IMR-90 (cell line): ENCODE data around the gene CEP128. TPM values are rescaled to one million over a fixed set of nuclear protein-coding genes. Genes with fewer than 3 reads are reported as not detected.

Experiments used
- ATAC-seq: fragments of 200-7000 bp; cut with Tn5 transposase; 2 replicates; pipeline ENCODE4 v1.9.1; 2020; ENCODE audit warnings: low read depth, mild to moderate bottlenecking, moderate library complexity
- BruUV-seq: library from RNA; stranded (reverse); fragments of 400-500 nt; replicated peaks from 2 replicates; lab custom pipeline; 2021; lab: Mats Ljungman, UMichigan
- CTCF ChIA-PET: fragments of 300-600 bp; formaldehyde crosslinking; extraction: SDS; loops from one replicate; lab custom pipeline; 2021; ENCODE audit warnings: antibody characterized with exemption; lab: Yijun Ruan, JAX
- POLR2A ChIA-PET: fragments of 300-600 bp; sonication (Branson Sonifier 250); formaldehyde crosslinking; loops from one replicate; lab custom pipeline; 2022; ENCODE audit warnings: antibody characterized with exemption; ENCODE audit not compliant: unreplicated experiment; lab: Charles Lee
- DNase-seq: peaks from one replicate; pipeline ENCODE4 v3.0.0; 2013
- H2AFZ ChIP-seq: replicated peaks from 2 replicates; pipeline ENCODE3; 2013; ENCODE audit warnings: low read length, mild to moderate bottlenecking; ENCODE audit not compliant: poor library complexity
- H2AK5ac ChIP-seq: 2 replicates; pipeline ENCODE4 v1.6.1; 2013; ENCODE audit warnings: low read depth, low read length, inconsistent platforms
- H2AK9ac ChIP-seq: replicated peaks from 2 replicates; pipeline ENCODE3; 2013; ENCODE audit warnings: mild to moderate bottlenecking, low read depth, low read length, moderate library complexity; ENCODE audit not compliant: poor library complexity
- H2BK120ac ChIP-seq: 2 replicates; pipeline ENCODE4 v1.6.1; 2013; ENCODE audit warnings: low read depth, low read length, inconsistent platforms
- H2BK15ac ChIP-seq: 3 replicates; pipeline ENCODE4 v1.6.1; 2013; ENCODE audit warnings: low read depth, low read length, inconsistent platforms
- H2BK20ac ChIP-seq: 2 replicates; pipeline ENCODE4 v1.6.1; 2013; ENCODE audit warnings: low read depth, mild to moderate bottlenecking, inconsistent platforms, low read length, moderate library complexity
- H2BK5ac ChIP-seq: 2 replicates; pipeline ENCODE4 v1.6.1; 2013; ENCODE audit warnings: mild to moderate bottlenecking, low read depth, low read length, inconsistent platforms; ENCODE audit not compliant: poor library complexity, severe bottlenecking
- H3K14ac ChIP-seq: replicated peaks from 2 replicates; pipeline ENCODE4 v1.6.1; 2013; ENCODE audit warnings: low read depth, low read length, inconsistent platforms
- H3K18ac ChIP-seq: 2 replicates; pipeline ENCODE4 v1.6.1; 2013; ENCODE audit warnings: low read depth, low read length, control low read depth
- H3K23ac ChIP-seq: 2 replicates; pipeline ENCODE4 v1.6.1; 2013; ENCODE audit warnings: low read depth, low read length, inconsistent platforms
- H3K27ac ChIP-seq: 2 replicates; pipeline ENCODE4 v1.5.1; 2013; ENCODE audit warnings: mild to moderate bottlenecking, control low read depth, low read length; ENCODE audit not compliant: insufficient read depth
- H3K27me3 ChIP-seq: 2 replicates; pipeline ENCODE4 v1.6.1; 2013; ENCODE audit warnings: low read length; ENCODE audit not compliant: control insufficient read depth, insufficient read depth
- H3K36me3 ChIP-seq: 2 replicates; pipeline ENCODE4 v1.6.1; 2013; ENCODE audit warnings: low read length, mixed read lengths; ENCODE audit not compliant: control insufficient read depth, insufficient read depth
- H3K4ac ChIP-seq: 2 replicates; pipeline ENCODE4 v1.6.1; 2013; ENCODE audit warnings: low read depth, low read length, inconsistent platforms
- H3K4me1 ChIP-seq: 2 replicates; pipeline ENCODE4 v1.6.1; 2013; ENCODE audit warnings: low read length, mixed read lengths; ENCODE audit not compliant: control insufficient read depth, insufficient read depth
- H3K4me2 ChIP-seq: 2 replicates; pipeline ENCODE4 v1.6.1; 2013; ENCODE audit warnings: low read depth, mild to moderate bottlenecking, control low read depth, low read length, moderate library complexity
- H3K4me3 ChIP-seq: 2 replicates; pipeline ENCODE4 v1.5.1; 2013; ENCODE audit warnings: low read depth, mild to moderate bottlenecking, control low read depth, low read length, moderate library complexity; ENCODE audit not compliant: insufficient read depth
- H3K56ac ChIP-seq: 2 replicates; pipeline ENCODE4 v1.6.1; 2013; ENCODE audit warnings: low read length, inconsistent platforms; ENCODE audit not compliant: insufficient read depth; ENCODE audit errors: extremely low read depth
- H3K79me1 ChIP-seq, 2 experiments: 2 replicates each; pipeline ENCODE4 v1.6.1; 2013; ENCODE audit warnings: low read length in 2 of 2, inconsistent platforms in 1 of 2, low read depth in 1 of 2
- H3K9ac ChIP-seq: 2 replicates; pipeline ENCODE4 v1.6.1; 2013; ENCODE audit warnings: low read depth, low read length, control low read depth
- H3K9me1 ChIP-seq: 2 replicates; pipeline ENCODE4 v1.6.1; 2013; ENCODE audit warnings: low read length, inconsistent platforms; ENCODE audit not compliant: insufficient read depth
- H3K9me3 ChIP-seq: 2 replicates; pipeline ENCODE4 v1.6.1; 2013; ENCODE audit warnings: low read length; ENCODE audit not compliant: control insufficient read depth, insufficient read depth
- H4K20me1 ChIP-seq: 2 replicates; pipeline ENCODE4 v1.6.1; 2013; ENCODE audit warnings: low read length, inconsistent platforms; ENCODE audit not compliant: insufficient read depth
- H4K5ac ChIP-seq: 2 replicates; pipeline ENCODE4 v1.6.1; 2013; ENCODE audit warnings: mild to moderate bottlenecking, low read depth, low read length, control low read depth
- H4K8ac ChIP-seq, 2 experiments: 2 replicates each; pipeline ENCODE4 v1.6.1; 2013; ENCODE audit warnings: low read depth in 2 of 2, low read length in 2 of 2, control low read depth in 1 of 2, inconsistent platforms in 1 of 2
- H4K91ac ChIP-seq: 2 replicates; pipeline ENCODE4 v1.6.1; 2013; ENCODE audit warnings: low read depth, low read length, inconsistent platforms; ENCODE audit not compliant: insufficient read depth
- ELK1 ChIP-seq: fragments of 150-350 bp; IDR thresholded peaks from 2 replicates; pipeline ENCODE4 v1.6.1; 2016; ENCODE audit warnings: low read depth, mild to moderate bottlenecking, low read length, moderate library complexity, borderline replicate concordance
- MAFK ChIP-seq: IDR thresholded peaks from 2 replicates; pipeline ENCODE4 v1.6.1; 2012; ENCODE audit warnings: low read depth, low read length, improper control_type of control experiment
- MAZ ChIP-seq: IDR thresholded peaks from 2 replicates; pipeline ENCODE4 v1.6.1; 2012; ENCODE audit warnings: low read depth, mild to moderate bottlenecking, low read length, improper control_type of control experiment, moderate library complexity, borderline replicate concordance
- MXI1 ChIP-seq: IDR thresholded peaks from 2 replicates; pipeline ENCODE4 v1.6.1; 2012; ENCODE audit warnings: low read depth, mild to moderate bottlenecking, low read length, moderate library complexity, borderline replicate concordance
- NFE2L2 ChIP-seq: fragments of 150-350 bp; IDR thresholded peaks from 2 replicates; pipeline ENCODE4 v1.6.1; 2016; ENCODE audit warnings: low read depth, mild to moderate bottlenecking, low read length
- RAD21 ChIP-seq: IDR thresholded peaks from 2 replicates; pipeline ENCODE4 v1.6.1; 2012; ENCODE audit warnings: low read length, improper control_type of control experiment
- SMC3 ChIP-seq: fragments of 150-350 bp; IDR thresholded peaks from 2 replicates; pipeline ENCODE4 v1.6.1; 2016; ENCODE audit warnings: low read depth, mild to moderate bottlenecking, antibody characterized with exemption, low read length, moderate library complexity
- WGBS, 2 experiments: methylation state at CpG; one replicate each; pipeline versions ENCODE4 v1.1.5 to v1.1.7; 2013; ENCODE audit warnings: missing lambda C conversion rate in 2 of 2; ENCODE audit not compliant: insufficient read length in 1 of 2; ENCODE audit errors: extremely low coverage in 2 of 2; 5-methylcytosine and 5-hydroxymethylcytosine counted together
- dilution Hi-C: fragments of 300-500 bp; cut with HindIII; formaldehyde crosslinking; loops from one replicate; pipeline ENCODE4 v1.14.3; 2018; ENCODE audit warnings: low sequenced_read_pairs; ENCODE audit not compliant: unreplicated experiment
- in situ Hi-C: fragments of 300-500 bp; cut with MboI; formaldehyde crosslinking; loops from 3 replicates; pipeline ENCODE4 v1.14.3; 2019; ENCODE audit warnings: low sequenced_read_pairs, inconsistent platforms, mixed read lengths
- intact Hi-C: fragments of 100-400 bp; cut with micrococcal nuclease; formaldehyde crosslinking; loops from 2 replicates; pipeline ENCODE4 v1.10.0; 2022
- polyA plus RNA-seq, 3 experiments: library from polyadenylated mRNA; depleted of rRNA; stranded (reverse); fragments of >200 nt; gene quantifications; 2 replicates each; pipeline ENCODE4 v1.2.3, GENCODE V29; 2012; ENCODE audit warnings: low replicate concordance in 1 of 3
- total RNA-seq: library from RNA; depleted of rRNA; stranded (reverse); fragments of >200 nt; gene quantifications from 2 replicates; pipeline ENCODE4 v1.2.3, GENCODE V29; 2012

The CEP128 gene
- total and polyA plus RNA-seq, 2 of the 4 experiments (the other 2 are of a cell fraction): 1.9 to 5.7 TPM

DNA sequence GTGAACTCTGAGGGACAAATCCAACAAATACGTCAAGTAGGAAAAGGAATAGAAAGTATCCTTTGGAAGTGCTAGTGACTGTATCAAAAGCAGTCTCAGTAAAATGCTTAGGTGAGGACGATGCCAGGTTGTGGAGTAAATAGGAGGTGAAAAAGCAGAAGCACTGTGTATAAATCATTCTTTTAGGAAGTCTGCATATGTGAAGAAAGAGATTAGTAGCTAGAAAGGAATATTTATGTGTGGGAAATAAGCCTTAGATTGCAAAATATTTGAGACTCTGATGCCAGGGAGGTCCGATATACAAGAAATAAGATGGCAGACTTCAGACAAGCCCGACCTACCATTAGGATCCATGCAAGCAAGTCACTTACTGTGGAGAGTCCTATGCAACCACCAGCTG is 7.9 kb downstream of the CEP128 start:
- Histone ChIP-seq H3K9me1 (peaks cover 11% of the 10 kb centered on the region), H2AFZ (no peak overlapping the region), H3K9me3 (no peaks in the 10 kb centered on the region), H2BK20ac (no peak overlapping the region), H3K23ac (no peak overlapping the region), H3K79me1 (peaks cover 16 to 51% of the 10 kb centered on the region in 2 experiments; a peak in 3 of 4 replicates), H2BK15ac (no peak overlapping the region), H3K56ac (no peak overlapping the region), H3K4me1 (peaks cover 3% of the 10 kb centered on the region; the same call in 1 of the 2 replicates), H4K20me1 (no peaks in the 10 kb centered on the region), H3K14ac (no peak overlapping the region), H4K91ac (no peak overlapping the region), H3K4me3 (no peak overlapping the region), H3K4ac (no peak overlapping the region), H3K9ac (no peak overlapping the region), H3K18ac (no peak overlapping the region), H2AK5ac (no peak overlapping the region), H3K27me3 (no peaks in the 10 kb centered on the region), H2BK5ac (no peak overlapping the region), H2BK120ac (no peak overlapping the region), H3K36me3 (no peaks in the 10 kb centered on the region; the same call in 1 of the 2 replicates), H4K5ac (no peak overlapping the region), H3K27ac (no peak overlapping the region), H2AK9ac (no peak overlapping the region), H3K4me2 (no peak overlapping the region), H4K8ac (no peak overlapping the region)
- no peak for ATAC-seq
- in situ Hi-C loops (no loop called here), intact Hi-C loops (no loop called here), dilution Hi-C loops (no loop called here)
- 95% methylated on average over 2 of the region's 4 CpGs; no CpG with 5 or more reads in 1 of the 2 experiments for WGBS, 2 experiments
- TF ChIP-seq MXI1: no peak
- no peak for TF ChIP-seq MAFK
- TF ChIP-seq ELK1: no peak
- TF ChIP-seq SMC3: no peak
- no peak for TF ChIP-seq MAZ
- TF ChIP-seq RAD21: no peak
- TF ChIP-seq NFE2L2: no peak
- no peak for DNase-seq
- POLR2A ChIA-PET: no interaction called here
- BruUV-seq: no TSS peak
- CTCF ChIA-PET: no interaction called here
